Breast epithelium (tissue), 4 donors: Measurements from ENCODE around the gene ICAM4. TPM values are rescaled to one million over a fixed set of nuclear protein-coding genes. Genes with fewer than 3 reads are reported as not detected.
"Not testable (repeated sequence)": the region's sequence is repeated elsewhere in the genome, so short reads cannot be mapped to it uniquely, and the experiment has no call there.

Experiments
- DNase-seq, 2 donors: peaks; one replicate each; pipeline ENCODE4 v3.0.0-alpha.2; 2019; ENCODE audit warnings: low spot score in 2 of 2
- H3K27ac ChIP-seq, 2 donors: fragments of 200-600 bp; sonication (generic) in 1 of 2; one replicate each; pipeline ENCODE4 v1.5.1; 2016 to 2019; ENCODE audit warnings: mild to moderate bottlenecking in 1 of 2
- H3K27me3 ChIP-seq, 2 donors: fragments of 200-600 bp; sonication (generic) in 1 of 2; one replicate each; pipeline versions ENCODE4 v1.5.1 to v1.6.0; 2017 to 2019; ENCODE audit warnings: control low read depth in 1 of 2, mild to moderate bottlenecking in 1 of 2
- H3K36me3 ChIP-seq: fragments of 200-600 bp; one replicate; pipeline ENCODE4 v1.5.1; 2019
- H3K4me1 ChIP-seq, 2 donors: fragments of 200-600 bp; sonication (generic); one replicate each; pipeline ENCODE4 v1.5.1; 2016 to 2019; ENCODE audit warnings: control low read depth in 1 of 2
- H3K4me3 ChIP-seq, 3 donors: fragments of 200-600 bp; sonication (generic); 1 replicate in 2 of 3; 2 replicates in 1 of 3; pipeline ENCODE4 v1.5.1; 2016 to 2019; ENCODE audit warnings: mild to moderate bottlenecking in 3 of 3, moderate library complexity in 2 of 3
- H3K9me3 ChIP-seq, 2 donors: fragments of 200-600 bp; sonication (generic) in 1 of 2; one replicate each; pipeline ENCODE4 v1.5.1; 2016 to 2019; ENCODE audit warnings: control low read depth in 1 of 2
- CTCF ChIP-seq, 3 donors: fragments of 450-650 bp; IDR thresholded peaks; one replicate each; pipeline ENCODE4 v1.5.1; 2016 to 2017; ENCODE audit warnings: antibody characterized with exemption in 3 of 3, mild to moderate bottlenecking in 3 of 3, moderate library complexity in 3 of 3
- POLR2A ChIP-seq: fragments of 450-650 bp; IDR thresholded peaks from one replicate; pipeline ENCODE4 v1.6.1; 2016; ENCODE audit warnings: antibody characterized with exemption, mild to moderate bottlenecking, moderate library complexity
- POLR2AphosphoS5 ChIP-seq, 3 donors: sonication (generic); formaldehyde crosslinking; IDR thresholded peaks; one replicate each; pipeline ENCODE4 v1.6.1; 2017; ENCODE audit warnings: antibody characterized with exemption in 3 of 3
- intact Hi-C: fragments of 100-400 bp; cut with DNase I; formaldehyde crosslinking; loops from one replicate; pipeline ENCODE4 v1.15.1; 2023; ENCODE audit warnings: low total_unique reads
- total RNA-seq, 3 donors: library from RNA; depleted of rRNA; stranded (reverse); fragments of >200 nt; gene quantifications; one replicate each; pipeline ENCODE4 v1.1.0, GENCODE V29; 2016

The ICAM4 gene
- total RNA-seq, 3 donors from 2014 or later = 1.1 to 1.6 TPM; not detected in 1

GRCh38 chr19:10277795-10278589, 8.8 kb upstream of the ICAM4 start:
- DNase-seq = no peak
- intact Hi-C loops = loop anchor here (5.0 kb wide), 1 partner anchor 49 kb away; no protein-coding TSS in a partner anchor
- no peak for TF ChIP-seq POLR2AphosphoS5 (IDR thresholded peaks at IDR 0.05)
- TF ChIP-seq POLR2A = no peak
- TF ChIP-seq CTCF (IDR thresholded peaks at IDR 0.05) = no peak
- Histone ChIP-seq H3K27ac (no peak overlapping the region), H3K4me1 (no peaks in the 10 kb centered on the region), H3K36me3 (no peaks in the 10 kb centered on the region), H3K9me3 (no peaks in the 10 kb centered on the region), H3K27me3 (no peaks in the 10 kb centered on the region), H3K4me3 (no peak overlapping the region)

GRCh38 chr19:10278935-10279334, 7.8 kb upstream of the ICAM4 start:
- no peak overlapping the region for H3K27ac ChIP-seq
- no peaks in the 10 kb centered on the region for H3K4me1 ChIP-seq
- H3K4me3 ChIP-seq = no peak overlapping the region
- DNase-seq = no peak
- no peak for TF ChIP-seq CTCF (IDR thresholded peaks at IDR 0.05)
- TF ChIP-seq POLR2AphosphoS5 (IDR thresholded peaks at IDR 0.05) = no peak
- no peak for TF ChIP-seq POLR2A
- intact Hi-C loops = loop anchor here (5.0 kb wide), 1 partner anchor 48 kb away; no protein-coding TSS in a partner anchor
- no peaks in the 10 kb centered on the region for H3K36me3 ChIP-seq
- no peaks in the 10 kb centered on the region for H3K9me3 ChIP-seq
- no peaks in the 10 kb centered on the region for H3K27me3 ChIP-seq

- Histone ChIP-seq H3K4me1 (no peaks in the 10 kb centered on the region), H3K27me3 (no peaks in the 10 kb centered on the region), H3K4me3 (no peak overlapping the region), H3K27ac (no peak overlapping the region), H3K36me3 (no peaks in the 10 kb centered on the region), H3K9me3 (no peaks in the 10 kb centered on the region)
- no peak for TF ChIP-seq POLR2A
- TF ChIP-seq POLR2AphosphoS5 (IDR thresholded peaks at IDR 0.05) = no peak
- TF ChIP-seq CTCF (IDR thresholded peaks at IDR 0.05) = no peak
- intact Hi-C loops = loop anchor here (5.0 kb wide), 1 partner anchor 47 kb away; no protein-coding TSS in a partner anchor
- no peak for DNase-seq
Measured at GRCh38 chr19:10279737-10280442, 6.9 kb upstream of the ICAM4 start.

GRCh38 chr19:10282043-10282442, 4.7 kb upstream of the ICAM4 start:
- H3K27ac ChIP-seq, H3K9me3 ChIP-seq, H3K36me3 ChIP-seq, H3K4me3 ChIP-seq, H3K27me3 ChIP-seq, intact Hi-C loops, DNase-seq, H3K4me1 ChIP-seq: not testable (repeated sequence)

GRCh38 chr19:10283301-10284064, 3.3 kb upstream of the ICAM4 start:
- TF ChIP-seq POLR2A (no peak), CTCF (IDR thresholded peaks at IDR 0.05) (no peak), POLR2AphosphoS5 (IDR thresholded peaks at IDR 0.05) (no peak)
- intact Hi-C loops = no loop called here
- H3K9me3 ChIP-seq = no peaks in the 10 kb centered on the region
- H3K27ac ChIP-seq = no peak overlapping the region
- no peaks in the 10 kb centered on the region for H3K36me3 ChIP-seq
- H3K4me1 ChIP-seq = no peaks in the 10 kb centered on the region
- H3K4me3 ChIP-seq = no peak overlapping the region
- no peak for DNase-seq
- H3K27me3 ChIP-seq = peaks cover 0 to 4% of the 10 kb centered on the region in 2 donors
